HepG2 (cell line): Measurements from ENCODE around the gene MTMR3. TPM values are rescaled to one million over a fixed set of nuclear protein-coding genes. Genes with fewer than 3 reads are reported as not detected.

Experiments used
- ATAC-seq: fragments of 200-7000 bp; cut with Tn5 transposase; 3 replicates; pipeline ENCODE4 v1.9.1; 2020; ENCODE audit warnings: mild to moderate bottlenecking, moderate library complexity
- BruUV-seq: library from RNA; stranded (reverse); fragments of 400-500 nt; replicated peaks from 2 replicates; lab custom pipeline; 2021; lab: Mats Ljungman, UMichigan
- CTCF ChIA-PET: fragments of 300-600 bp; formaldehyde crosslinking; extraction: SDS; loops from one replicate; lab custom pipeline; 2021; ENCODE audit warnings: low total read pairs, inconsistent platforms, low intra/inter-chr PET ratio; lab: Yijun Ruan, JAX
- POLR2A ChIA-PET: fragments of 350-600 bp; sonication (Branson Sonifier 250); formaldehyde crosslinking; loops from one replicate; lab custom pipeline; 2020; ENCODE audit warnings: antibody characterized with exemption, inconsistent platforms; lab: Yijun Ruan, JAX
- DNase-seq: peaks from one replicate; pipeline ENCODE4 v3.0.0-alpha.2; 2015; ENCODE audit warnings: low spot score
- FAIRE-seq: peaks from 3 replicates; lab custom pipeline; 2011; peaks lifted over from hg19 to GRCh38; lab: Jason Lieb, UNC
- H2AFZ ChIP-seq: one replicate; pipeline ENCODE4 v1.6.1; 2011; ENCODE audit warnings: low read length, inconsistent platforms
- H3K27ac ChIP-seq: fragments of 300-600 bp; 3 replicates; pipeline ENCODE4 v1.8.0; 2011; ENCODE audit warnings: mixed run types, mild to moderate bottlenecking, mixed read lengths, low read length, inconsistent platforms; ENCODE audit not compliant: insufficient read depth; ENCODE audit errors: extremely low read length
- H3K27me3 ChIP-seq, 2 experiments: fragments of 200-600 bp in 1 of 2; 2 replicates in 1 of 2; 3 replicates in 1 of 2; pipeline versions ENCODE4 v1.6.0 to v1.8.0; 2011; ENCODE audit warnings: low read length in 2 of 2, mild to moderate bottlenecking in 2 of 2, moderate library complexity in 2 of 2, inconsistent platforms in 1 of 2; ENCODE audit not compliant: insufficient read depth in 2 of 2, control insufficient read depth in 1 of 2
- H3K36me3 ChIP-seq, 2 experiments: fragments of 200-600 bp in 1 of 2; replicated peaks in 1 of 2; 2 replicates in 1 of 2; 3 replicates in 1 of 2; pipeline versions ENCODE4 v1.5.1 to v1.8.0; 2011; ENCODE audit warnings: low read length in 2 of 2, inconsistent platforms in 1 of 2; ENCODE audit not compliant: insufficient read depth in 2 of 2, control insufficient read depth in 1 of 2
- H3K4me1 ChIP-seq: 2 replicates; pipeline ENCODE4 v1.5.1; 2012; ENCODE audit warnings: low read length, inconsistent platforms; ENCODE audit not compliant: insufficient read depth
- H3K4me2 ChIP-seq: 2 replicates; pipeline ENCODE4 v1.6.0; 2011; ENCODE audit warnings: low read depth, low read length, inconsistent platforms
- H3K4me3 ChIP-seq, 3 experiments: fragments of 200-600 bp in 1 of 3; sonication (generic), shearing (Covaris generic) in 1 of 3; replicated peaks in 1 of 3; 2 replicates each; pipeline ENCODE4 v1.5.1; 2011 to 2016; ENCODE audit warnings: low read length in 3 of 3, inconsistent platforms in 2 of 3, low read depth in 2 of 3, mild to moderate bottlenecking in 2 of 3, control low read depth in 1 of 3, mixed read lengths in 1 of 3; ENCODE audit not compliant: insufficient read depth in 1 of 3
- H3K79me2 ChIP-seq: one replicate; pipeline ENCODE4 v1.6.1; 2011; ENCODE audit warnings: low read length, inconsistent platforms; ENCODE audit not compliant: insufficient read depth
- H3K9ac ChIP-seq: 2 replicates; pipeline ENCODE4 v1.6.0; 2011; ENCODE audit warnings: mild to moderate bottlenecking, low read depth, low read length, inconsistent platforms; ENCODE audit not compliant: insufficient read depth
- H3K9me3 ChIP-seq: 2 replicates; pipeline ENCODE4 v1.5.1; 2012; ENCODE audit warnings: mild to moderate bottlenecking, low read length
- H4K20me1 ChIP-seq: 2 replicates; pipeline ENCODE4 v1.6.0; 2011; ENCODE audit warnings: inconsistent platforms, mild to moderate bottlenecking, low read length, moderate library complexity; ENCODE audit not compliant: insufficient read depth
- ESRRA ChIP-seq: sonication (generic); formaldehyde crosslinking; IDR thresholded peaks from 2 replicates; pipeline ENCODE4 v1.5.1; 2020; ENCODE audit warnings: mild to moderate bottlenecking, low read depth, missing genetic modification reagents
- ETV6 ChIP-seq: sonication (generic); formaldehyde crosslinking; conservative IDR thresholded peaks from 2 replicates; pipeline ENCODE4 v1.4.0; 2020; ENCODE audit warnings: missing genetic modification reagents
- KLF15 ChIP-seq: sonication (generic); formaldehyde crosslinking; IDR thresholded peaks from 2 replicates; pipeline ENCODE4 v1.8.1; 2023; ENCODE audit warnings: borderline replicate concordance, mild to moderate bottlenecking, inconsistent platforms, missing genetic modification reagents, mixed read lengths
- RARA ChIP-seq: IDR thresholded peaks from 2 replicates; pipeline ENCODE4 v1.6.1; 2016; ENCODE audit warnings: missing genetic modification reagents, missing compliant biosample characterization
- SUZ12 ChIP-seq: fragments of 150-350 bp; IDR thresholded peaks from 2 replicates; pipeline ENCODE4 v1.6.1; 2014; ENCODE audit warnings: low read depth, low read length
- ZMAT3 ChIP-seq: sonication (generic); formaldehyde crosslinking; conservative IDR thresholded peaks from 2 replicates; pipeline ENCODE4 v1.7.0; 2021; ENCODE audit warnings: missing genetic modification reagents
- ZMYM4 ChIP-seq: sonication (generic); formaldehyde crosslinking; IDR thresholded peaks from 2 replicates; pipeline ENCODE4 v1.8.1; 2023; ENCODE audit warnings: mild to moderate bottlenecking, missing genetic modification reagents
- WGBS: methylation state at CpG from one replicate; pipeline ENCODE4 v1.1.6; 2017; ENCODE audit warnings: low lambda C conversion rate; 5-methylcytosine and 5-hydroxymethylcytosine counted together
- in situ Hi-C: cut with HindIII; loops from 2 replicates; pipeline ENCODE4 v1.10.0; 2017; ENCODE audit warnings: low pct_unique_long_range_greater_than_20kb; ENCODE audit not compliant: extremely low pct_ligation_motif_present
- intact Hi-C: fragments of 100-400 bp; cut with micrococcal nuclease; formaldehyde crosslinking; loops from one replicate; pipeline ENCODE4 v1.10.0; 2022; ENCODE audit not compliant: unreplicated experiment
- polyA plus RNA-seq, 8 experiments: library from polyadenylated mRNA; depleted of rRNA in 3 of 8; stranded (reverse) in 7 of 8; unstranded in 1 of 8; fragments of >200 nt; fragmentation: Illumina TruSeq in 4 of 8; extraction: Trizol in 4 of 8; gene quantifications; 2 replicates each; pipeline versions ENCODE4 v1.2.1 to v1.2.3, GENCODE V29; 2011 to 2016; ENCODE audit warnings: low read depth in 4 of 8, missing spikeins in 1 of 8, mixed read lengths in 1 of 8; ENCODE audit not compliant: insufficient read depth in 1 of 8
- total RNA-seq, 5 experiments: library from RNA; depleted of rRNA; stranded (reverse); fragments of >200 nt; fragmentation: Illumina TruSeq; extraction: Trizol; gene quantifications; 2 replicates each; pipeline ENCODE4 v1.2.3, GENCODE V29; 2016; ENCODE audit warnings: low read depth in 1 of 5

The MTMR3 gene
- total and polyA plus RNA-seq, 2 of the 13 experiments (the other 11 are each of a cell fraction or from before 2014, with no cell fraction given), result 12.6 to 24.8 TPM

DNA sequence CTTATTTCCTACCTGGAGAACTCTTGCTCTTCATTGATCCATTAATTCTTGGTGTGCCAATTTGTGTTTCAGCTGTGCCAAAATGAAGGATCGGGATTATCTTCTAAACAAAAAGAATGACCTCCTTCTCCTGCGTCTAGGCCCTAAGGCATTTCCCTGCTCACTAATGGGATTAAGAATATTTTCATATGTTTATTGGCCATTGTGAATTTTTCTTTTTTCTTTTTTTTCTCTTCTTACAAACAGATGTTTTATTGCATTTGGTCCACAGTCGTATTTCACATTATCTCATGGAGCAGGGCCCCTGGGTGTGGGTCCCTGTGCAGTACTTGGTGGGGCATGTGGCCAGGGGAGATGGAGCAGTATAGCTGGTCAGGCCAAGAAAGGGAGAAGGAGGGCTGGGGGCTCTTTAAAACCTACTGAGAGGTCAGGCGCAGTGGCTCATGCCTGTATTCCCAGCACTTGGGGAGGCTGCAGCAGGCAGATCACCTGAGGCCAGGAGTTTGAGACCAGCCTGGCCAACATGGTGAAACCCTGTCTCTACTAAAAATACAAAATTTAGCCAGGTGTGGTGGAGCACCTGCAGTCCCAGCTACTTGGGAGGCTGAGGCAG lies 162.0 kb downstream of the MTMR3 start:
- TF ChIP-seq RARA (CRISPR knock-in tag), result no peak
- H3K79me2 ChIP-seq, result no peaks in the 10 kb centered on the region
- CTCF ChIA-PET, result no interaction called here
- no TSS peak for BruUV-seq
- H3K36me3 ChIP-seq, result no peaks in the 10 kb centered on the region
- WGBS, result 83% methylated on average over 4 of the region's 4 CpGs
- H3K4me1 ChIP-seq, result peaks cover 15% of the 10 kb centered on the region
- FAIRE-seq (no peak), DNase-seq (no peak), ATAC-seq (no peak)
- H3K4me2 ChIP-seq, result no peak overlapping the region
- intact Hi-C loops, result no loop called here
- H3K27me3 ChIP-seq, result peaks cover 3 to 25% of the 10 kb centered on the region in 2 experiments; a peak in 4 of 5 replicates
- H4K20me1 ChIP-seq, result no peaks in the 10 kb centered on the region
- no peak overlapping the region for H3K27ac ChIP-seq
- no peak overlapping the region for H3K4me3 ChIP-seq
- no peak overlapping the region for H2AFZ ChIP-seq
- in situ Hi-C loops, result no loop called here
- POLR2A ChIA-PET, result interaction anchor here (0.8 kb wide), 1 partner anchor 141 kb away, joined by 3 read pairs; no protein-coding TSS in a partner anchor
- H3K9me3 ChIP-seq, result no peaks in the 10 kb centered on the region
- no peak overlapping the region for H3K9ac ChIP-seq

DNA sequence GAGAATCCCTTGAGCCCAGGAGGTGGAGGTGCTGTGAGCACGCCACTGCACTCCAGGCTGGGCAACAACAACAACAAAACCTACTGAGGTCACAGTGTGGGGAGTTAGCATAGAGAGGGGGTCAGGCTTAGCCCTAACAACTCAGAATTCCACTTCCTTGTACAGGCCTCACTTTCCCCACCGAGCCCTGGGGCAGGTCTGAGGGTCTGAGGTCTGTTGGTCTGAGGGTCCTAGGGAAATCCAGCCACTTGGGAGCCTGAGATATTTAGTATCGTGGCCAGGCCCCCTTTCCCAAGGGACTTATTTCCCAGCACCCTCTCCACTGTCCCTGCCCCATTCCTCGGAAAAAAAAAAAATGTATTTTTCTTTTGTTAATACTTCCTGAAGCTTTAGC lies 162.5 kb downstream of the MTMR3 start:
- 53% methylated on average over 4 of the region's 4 CpGs for WGBS
- H4K20me1 ChIP-seq, result no peaks in the 10 kb centered on the region
- H3K27ac ChIP-seq, result no peak overlapping the region
- intact Hi-C loops, result no loop called here
- H3K9ac ChIP-seq, result no peak overlapping the region
- H2AFZ ChIP-seq, result no peak overlapping the region
- DNase-seq (no peak), FAIRE-seq (no peak), ATAC-seq (no peak)
- in situ Hi-C loops, result no loop called here
- no peak overlapping the region for H3K4me3 ChIP-seq
- H3K79me2 ChIP-seq, result no peaks in the 10 kb centered on the region
- no TSS peak for BruUV-seq
- ChIA-PET POLR2A (no interaction called here), CTCF (no interaction called here)
- no peak for TF ChIP-seq ZMYM4 (CRISPR knock-in tag)
- no peak for TF ChIP-seq KLF15 (CRISPR knock-in tag)
- TF ChIP-seq ESRRA (CRISPR knock-in tag), result no peak
- no peak for TF ChIP-seq SUZ12
- no peak for TF ChIP-seq ZMAT3 (CRISPR knock-in tag)
- no peak for TF ChIP-seq ETV6 (CRISPR knock-in tag)
- peaks cover 15% of the 10 kb centered on the region for H3K4me1 ChIP-seq
- H3K9me3 ChIP-seq, result no peaks in the 10 kb centered on the region
- no peaks in the 10 kb centered on the region for H3K36me3 ChIP-seq
- peaks cover 3 to 23% of the 10 kb centered on the region in 2 experiments; a peak in 4 of 5 replicates for H3K27me3 ChIP-seq
- H3K4me2 ChIP-seq, result no peak overlapping the region
